GM19397 (cell line): ENCODE measurements around the gene PI4KB.
A peak's percentile ranks its signal among the peaks of the same experiment; 100 is the strongest.
"Not testable (repeated sequence)": the region's sequence is repeated elsewhere in the genome, so short reads cannot be mapped to it uniquely, and the experiment has no call there.

Experiments
- ATAC-seq: cut with Tn5 transposase; IDR thresholded peaks from one replicate; pipeline ENCODE4 v1.9.1; 2021; ENCODE audit warnings: mild to moderate bottlenecking, moderate library complexity; ENCODE audit not compliant: unreplicated experiment

Gene PI4KB

GRCh38 chr1:151281969-151282882 is 45.0 kb downstream of the PI4KB start, which contains the start of gene ZNF687:
Gene ZNF687 (plus strand): TSS chr1:151282299. CDS start chr1:151286292, 3,993 bp downstream.
- ATAC-seq: peak; percentile 86

DNA sequence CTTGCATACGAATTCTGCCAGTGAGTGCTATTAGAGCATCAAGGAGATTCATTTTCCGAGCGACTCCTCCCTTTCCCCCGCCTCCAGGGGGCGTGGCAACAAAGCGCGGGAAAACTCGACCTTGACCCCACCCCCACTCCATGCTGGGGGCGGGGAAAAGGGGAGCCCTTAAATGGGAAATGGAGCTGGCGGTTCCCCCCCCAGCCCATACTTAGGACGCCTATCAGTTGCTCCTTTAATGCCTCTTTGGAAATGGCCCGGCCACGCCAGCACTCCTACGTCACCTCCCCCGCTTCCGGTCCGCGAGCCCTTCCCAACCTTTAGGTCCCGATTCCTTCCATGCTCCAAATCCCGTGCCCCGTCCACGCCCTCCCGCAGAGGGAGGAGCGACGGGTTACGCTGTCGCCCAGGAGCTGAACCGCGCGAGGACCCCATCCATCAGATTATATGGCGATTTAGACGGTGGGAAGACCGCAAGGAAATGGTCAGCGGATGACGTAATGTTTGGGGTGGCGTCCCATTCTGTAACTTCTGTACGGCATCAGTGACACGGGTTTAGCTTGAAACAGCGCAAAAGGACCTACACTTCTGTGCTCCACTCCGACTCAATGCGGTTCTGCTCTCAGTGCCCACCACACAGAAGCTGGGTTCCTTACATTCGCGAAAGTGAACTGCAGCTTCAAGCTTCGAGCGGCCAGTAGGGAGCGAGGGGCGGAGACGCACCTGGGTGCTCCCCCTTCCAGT is 45.8 kb downstream of the PI4KB start:
- peak; percentile 21 for ATAC-seq

DNA sequence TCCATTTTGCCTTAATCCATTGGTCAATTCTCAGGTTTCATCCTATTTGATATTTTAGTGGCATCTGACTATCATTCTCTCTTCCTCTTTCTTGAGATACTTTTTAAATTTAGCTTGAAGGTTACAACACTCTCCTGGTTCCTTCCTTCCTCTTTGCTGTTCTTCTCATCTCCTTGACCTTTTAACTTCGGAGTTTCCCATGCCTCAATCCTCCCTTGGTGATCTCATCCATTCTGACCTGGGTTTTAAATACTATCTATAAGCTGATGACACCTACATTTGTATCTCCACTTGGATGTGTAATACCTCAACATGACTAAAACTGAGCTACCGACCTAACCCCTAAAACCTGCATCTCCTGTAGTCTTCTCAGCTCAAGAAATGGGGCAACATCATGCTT is 50.0 kb downstream of the PI4KB start:
- ATAC-seq: no peak

- not testable (repeated sequence) for ATAC-seq
Measured at GRCh38 chr1:151275341-151275740, 51.9 kb downstream of the PI4KB start.

DNA sequence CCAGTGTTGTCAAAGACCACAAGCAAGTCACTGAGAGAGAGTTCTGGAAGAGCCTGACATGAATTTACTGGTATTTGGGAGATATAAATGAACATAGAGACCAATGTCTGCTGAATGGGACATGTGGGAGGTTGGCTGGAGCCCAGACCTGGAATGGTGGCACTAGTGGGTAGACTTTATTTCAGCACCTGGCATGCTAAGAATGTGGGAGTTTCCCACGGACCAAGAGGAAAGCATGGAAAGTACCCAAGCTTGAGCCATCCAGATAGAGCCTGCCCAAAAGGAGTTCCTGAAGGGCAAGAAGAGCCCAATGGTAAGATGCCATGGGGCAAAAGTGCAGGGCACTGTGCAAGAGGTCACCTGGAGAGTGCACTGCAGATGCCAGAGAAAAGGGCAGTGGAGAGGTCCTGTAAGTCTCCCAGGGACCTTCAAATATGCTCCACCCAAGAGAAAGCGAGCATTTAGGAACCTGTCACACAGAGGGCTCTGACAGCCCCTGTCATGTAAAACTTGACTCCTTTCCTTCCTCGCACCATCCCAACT is 53.2 kb downstream of the PI4KB start:
- ATAC-seq: no peak

DNA sequence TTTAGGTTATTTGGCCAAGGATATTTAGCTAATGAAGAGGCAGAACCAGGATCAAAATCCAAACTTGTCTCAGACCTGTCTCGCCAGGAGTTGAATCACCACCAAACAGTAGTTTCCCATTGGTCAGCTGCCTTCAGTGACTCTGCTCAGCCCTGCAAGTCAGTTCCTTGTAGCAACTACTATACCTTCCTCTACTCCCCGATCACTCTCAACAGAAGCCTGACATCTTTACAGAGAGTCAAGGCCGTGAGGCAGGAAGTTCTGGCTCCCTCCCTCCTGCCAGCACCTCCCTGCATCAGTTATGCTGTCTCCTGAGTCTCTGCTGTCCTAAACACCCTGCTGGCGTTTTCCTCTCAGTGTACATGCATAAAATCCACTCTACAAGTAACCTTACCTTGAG is 59.5 kb downstream of the PI4KB start:
- ATAC-seq: no peak

GRCh38 chr1:151266821-151267220 is 60.4 kb downstream of the PI4KB start:
- no peak for ATAC-seq

DNA sequence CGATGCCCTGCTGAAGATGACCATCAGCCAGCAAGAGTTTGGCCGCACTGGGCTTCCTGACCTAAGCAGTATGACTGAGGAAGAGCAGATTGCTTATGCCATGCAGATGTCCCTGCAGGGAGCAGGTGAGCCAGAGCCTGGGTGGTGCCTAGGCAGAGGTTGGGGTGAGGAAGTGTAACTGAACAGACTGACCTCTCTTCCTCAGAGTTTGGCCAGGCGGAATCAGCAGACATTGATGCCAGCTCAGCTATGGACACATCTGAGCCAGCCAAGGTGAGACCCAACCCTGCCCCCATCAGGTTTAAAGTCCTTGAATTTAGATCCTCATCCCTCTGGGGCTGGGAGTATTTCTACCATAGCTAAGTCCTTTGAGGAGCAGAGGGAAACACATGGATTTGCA is 60.9 kb downstream of the PI4KB start:
- no peak for ATAC-seq

DNA sequence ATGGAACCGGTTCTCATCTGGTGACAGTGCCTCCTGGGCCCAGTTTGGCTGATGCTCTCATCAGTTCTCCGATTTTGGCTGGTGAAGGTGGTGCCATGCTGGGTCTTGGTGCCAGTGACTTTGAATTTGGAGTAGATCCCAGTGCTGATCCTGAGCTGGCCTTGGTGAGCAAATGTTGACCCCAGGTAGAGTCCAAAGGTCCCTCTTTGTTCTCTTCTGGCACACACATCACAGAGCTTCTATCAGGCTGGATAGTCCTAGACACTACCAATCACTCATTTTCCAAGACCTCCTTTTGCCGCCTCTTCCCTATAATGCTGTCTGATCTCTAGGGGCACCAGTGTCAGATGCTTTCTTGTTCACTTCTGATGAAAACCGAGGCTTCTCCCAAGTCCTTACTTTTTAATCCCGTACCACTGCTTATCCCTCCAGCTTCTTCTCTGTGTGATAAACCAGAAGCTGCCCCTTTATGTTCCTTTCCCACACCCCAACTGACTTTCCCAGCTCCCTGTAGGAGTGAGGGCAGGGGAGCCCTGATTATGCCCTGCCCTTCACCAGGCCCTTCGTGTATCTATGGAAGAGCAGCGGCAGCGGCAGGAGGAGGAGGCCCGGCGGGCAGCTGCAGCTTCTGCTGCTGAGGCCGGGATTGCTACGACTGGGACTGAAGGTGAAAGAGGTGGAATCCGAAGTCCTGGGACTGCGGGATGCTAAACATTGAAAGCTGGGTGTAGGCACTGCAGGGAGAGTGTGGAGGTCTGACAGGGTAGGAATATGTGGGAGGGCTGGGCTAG is 61.6 kb downstream of the PI4KB start:
- no peak for ATAC-seq

- no peak for ATAC-seq
Measured at GRCh38 chr1:151259351-151259750, 67.9 kb downstream of the PI4KB start.

DNA sequence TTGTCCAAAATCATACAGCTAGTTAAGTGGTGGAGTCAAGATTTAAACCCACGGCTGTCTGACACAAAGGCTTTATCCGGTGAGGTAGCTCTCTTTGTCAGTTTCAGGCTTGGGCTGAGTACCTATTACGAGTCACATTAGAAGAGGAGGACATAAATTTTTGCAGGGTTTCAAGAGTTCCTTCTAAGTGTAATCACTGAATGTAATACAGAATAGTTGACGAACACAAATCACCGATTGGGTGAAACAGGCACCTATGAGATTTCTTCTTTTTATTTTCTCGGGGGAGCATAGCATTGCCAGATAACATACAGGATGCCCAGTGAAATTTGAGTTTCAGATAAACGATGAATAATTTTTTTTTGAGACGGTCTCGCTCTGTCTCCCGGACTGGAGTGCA is 71.8 kb downstream of the PI4KB start:
- no peak for ATAC-seq

DNA sequence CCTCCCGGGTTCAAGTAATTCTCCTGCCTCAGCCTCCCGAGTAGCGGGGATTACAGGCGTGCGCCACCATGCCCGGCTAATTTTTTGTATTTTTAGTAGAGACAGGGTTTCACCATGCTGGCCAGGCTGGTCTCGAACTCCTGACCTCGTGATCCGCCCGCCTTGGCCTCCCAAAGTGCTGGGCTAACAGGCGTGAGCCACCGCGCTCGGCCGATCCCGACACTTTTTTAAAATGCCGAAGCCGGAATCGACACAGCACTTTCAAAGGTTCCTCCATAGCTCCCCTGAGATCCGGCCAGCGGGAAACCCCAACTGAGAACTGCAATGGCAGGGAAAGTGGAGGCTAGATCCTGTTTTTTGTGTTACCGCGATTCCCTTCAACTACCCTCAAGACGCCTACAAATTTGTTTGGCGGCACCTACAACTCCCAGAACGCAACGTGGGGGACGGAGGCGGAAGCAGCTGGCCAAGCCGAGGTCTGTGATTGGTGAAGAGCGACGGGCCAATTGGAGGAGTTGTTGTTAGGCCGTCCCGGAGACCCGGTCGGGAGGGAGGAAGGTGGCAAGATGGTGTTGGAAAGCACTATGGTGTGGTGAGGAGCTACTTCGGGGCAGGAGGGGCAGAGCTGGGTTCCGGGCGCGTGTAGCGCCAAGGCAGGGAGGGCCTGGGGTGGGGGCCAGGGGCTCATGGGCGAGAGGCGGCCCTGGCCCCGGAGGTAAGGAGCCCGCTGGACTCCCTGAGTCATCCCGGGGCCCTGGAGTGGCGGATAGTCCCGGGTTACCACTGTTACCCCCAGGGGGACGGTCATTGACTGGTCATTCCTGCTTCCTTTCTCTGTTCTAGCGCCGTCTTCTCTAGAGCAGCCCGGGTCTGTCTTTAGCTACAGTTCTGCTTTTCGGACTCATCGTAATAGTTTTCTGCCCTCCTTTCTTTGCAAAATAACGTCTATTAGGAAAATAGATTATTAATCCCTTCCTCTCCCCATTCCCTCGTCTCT is 72.7 kb downstream of the PI4KB start, which contains the start of gene PSMD4:
TSS of gene PSMD4 (plus strand) at position 518 of the 997 bp plus-strand sequence. CDS start at position 567, 49 bp downstream.
- ATAC-seq: peak; percentile 96

- no peak for ATAC-seq
Measured at GRCh38 chr1:151251656-151252470, 75.4 kb downstream of the PI4KB start.

DNA sequence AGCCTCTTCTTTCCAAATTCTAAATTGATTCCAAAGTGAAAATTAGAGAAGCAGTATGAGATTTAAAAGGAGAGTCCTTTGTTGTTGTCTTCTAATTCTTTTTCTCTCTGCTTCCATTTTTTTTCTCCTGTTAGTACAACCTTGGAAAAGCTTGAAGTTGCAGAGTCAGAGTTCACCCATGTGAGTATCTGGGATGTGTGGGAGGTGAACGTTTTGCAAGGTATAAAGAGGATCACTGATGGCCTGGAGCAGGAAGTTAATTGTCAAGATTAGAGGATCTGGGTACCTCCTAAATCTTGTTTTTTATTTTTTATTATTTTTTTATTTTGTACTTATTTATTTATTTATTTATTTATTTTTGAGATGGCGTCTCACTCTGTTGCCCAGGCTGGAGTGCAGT is 80.4 kb downstream of the PI4KB start:
- no peak for ATAC-seq

DNA sequence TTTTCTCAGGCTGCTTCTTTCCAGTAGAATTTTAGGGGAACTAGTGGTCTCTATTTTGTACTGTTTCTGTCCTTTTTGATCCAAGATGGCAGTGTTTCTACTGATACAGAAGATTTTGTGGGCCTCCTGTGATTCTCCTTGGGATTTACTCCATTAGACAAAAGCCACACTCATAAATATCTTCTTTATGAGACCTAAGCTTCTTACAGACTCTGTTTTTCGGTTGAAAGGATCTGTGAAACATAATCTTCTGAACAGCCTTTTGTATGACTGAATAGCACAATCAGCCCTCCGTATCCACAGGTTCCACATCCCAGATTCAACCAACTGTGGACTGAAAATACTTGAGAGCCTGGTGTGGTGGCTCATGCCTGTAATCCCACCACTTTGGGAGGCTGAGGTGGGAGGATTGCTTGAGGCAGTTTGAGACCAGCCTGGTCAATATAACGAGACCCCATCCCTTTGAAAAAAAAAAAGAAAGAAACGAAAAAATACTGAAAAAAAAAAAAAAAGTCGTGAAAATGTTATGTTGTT is 83.5 kb downstream of the PI4KB start:
- ATAC-seq: no peak

DNA sequence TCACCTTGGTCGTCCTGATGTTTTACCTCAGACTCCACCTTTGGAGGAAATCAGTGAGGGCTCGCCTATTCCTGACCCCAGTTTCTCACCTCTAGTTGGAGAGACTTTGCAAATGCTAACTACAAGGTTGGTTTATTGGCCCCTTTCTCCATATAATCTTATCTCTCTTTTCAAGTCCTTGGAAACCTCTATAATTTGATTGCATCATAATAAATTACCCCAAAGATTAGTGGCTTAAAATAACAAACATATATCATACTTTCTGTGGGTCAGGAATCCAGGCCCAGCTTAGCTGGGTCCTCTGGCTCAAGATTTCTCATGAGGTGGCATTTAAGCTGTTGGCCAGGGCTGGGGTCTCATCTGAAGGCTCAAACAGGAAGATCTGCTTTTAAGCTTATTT is 84.8 kb downstream of the PI4KB start:
- ATAC-seq: no peak
